Mucosa of descending colon (tissue), 3 donors: Measurements from ENCODE around the gene MOCS2. TPM values are rescaled to one million over a fixed set of nuclear protein-coding genes. Genes with fewer than 3 reads are reported as not detected.

Experiments used
- ATAC-seq: fragments of 200-7000 bp; cut with Tn5 transposase; one replicate; pipeline ENCODE4 v1.9.1; 2020; ENCODE audit warnings: mild to moderate bottlenecking, moderate library complexity
- DNase-seq, 3 donors: peaks; one replicate each; pipeline ENCODE4 v3.0.0-alpha.2; 2020
- H3K36me3 ChIP-seq: fragments of 200-600 bp; one replicate; pipeline ENCODE4 v1.8.0; 2021; ENCODE audit warnings: low read depth, mild to moderate bottlenecking
- H3K4me1 ChIP-seq: fragments of 200-600 bp; one replicate; pipeline ENCODE4 v1.8.0; 2021; ENCODE audit warnings: low read depth, mild to moderate bottlenecking
- H3K4me3 ChIP-seq: fragments of 200-600 bp; one replicate; pipeline ENCODE4 v1.8.0; 2021; ENCODE audit warnings: mild to moderate bottlenecking
- H3K9me3 ChIP-seq: fragments of 200-600 bp; one replicate; pipeline ENCODE4 v1.8.0; 2021; ENCODE audit warnings: mild to moderate bottlenecking
- CTCF ChIP-seq: fragments of 200-600 bp; IDR thresholded peaks from one replicate; pipeline ENCODE4 v1.8.0; 2022; ENCODE audit warnings: antibody characterized with exemption, mild to moderate bottlenecking
- intact Hi-C, 2 donors: fragments of 100-400 bp; cut with DNase I in 1 of 2; cut with micrococcal nuclease in 1 of 2; formaldehyde crosslinking; loops; one replicate each; pipeline versions ENCODE4 v1.11.0 to v1.11.1; 2022; cut with DNase I, micrococcal nuclease
- total RNA-seq, 3 donors: library from RNA; stranded (reverse); fragmentation: NEBNext Ultra II Directional in 2 of 3; extraction: Animal tissue kit (Norgen Biotek cat#: 25700) in 2 of 3; gene quantifications; one replicate each; pipeline versions ENCODE4 v1.2.1 to v1.2.4, GENCODE V29; 2021 to 2023
- donor health status: DM: no; HTN: no; CAD: no; lungs with moderate emphysema.
- donor health status: DM: no; HTN: no; CAD: no.
- donor health status: DM: no; HTN: yes; CAD: no.

Gene MOCS2
- total RNA-seq, 3 donors from 2014 or later, result 16.7 to 48.7 (median 28.9) TPM

DNA sequence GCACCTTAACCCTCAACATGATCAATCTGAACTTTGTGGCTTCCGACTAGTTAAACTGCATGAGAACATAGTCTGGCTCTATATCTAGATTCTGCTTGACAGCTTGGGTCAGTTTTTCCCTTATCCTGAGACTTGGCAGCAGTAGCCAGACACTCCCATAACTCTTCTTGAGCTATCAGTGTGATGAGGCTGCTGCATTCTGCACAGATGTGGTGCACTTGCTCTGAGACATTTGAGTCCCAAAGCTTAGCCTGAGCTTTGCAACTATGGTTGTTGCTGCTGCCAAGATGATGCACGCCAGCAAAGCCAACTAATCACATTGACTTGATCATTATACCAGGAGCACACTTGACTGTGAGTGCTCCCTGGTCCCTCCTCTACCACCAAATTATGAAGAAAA, 36.2 kb downstream of the MOCS2 start:
- no peak for ATAC-seq

GRCh38 chr5:53071738-53072137, 37.8 kb downstream of the MOCS2 start:
- ATAC-seq (no peak), DNase-seq (no peak)
- TF ChIP-seq CTCF, result no peak
- H3K36me3 ChIP-seq, result no peaks in the 10 kb centered on the region
- no peaks in the 10 kb centered on the region for H3K4me1 ChIP-seq
- intact Hi-C loops, result no loop called here
- H3K4me3 ChIP-seq, result no peak overlapping the region
- no peaks in the 10 kb centered on the region for H3K9me3 ChIP-seq

More for the DNA sequence above, 36.2 kb downstream of the MOCS2 start:
- no peaks in the 10 kb centered on the region for H3K9me3 ChIP-seq
- H3K4me1 ChIP-seq, result no peaks in the 10 kb centered on the region
- intact Hi-C loops, result no loop called here
- no peaks in the 10 kb centered on the region for H3K36me3 ChIP-seq
- no peak overlapping the region for H3K4me3 ChIP-seq
- no peak for DNase-seq
- no peak for TF ChIP-seq CTCF

DNA sequence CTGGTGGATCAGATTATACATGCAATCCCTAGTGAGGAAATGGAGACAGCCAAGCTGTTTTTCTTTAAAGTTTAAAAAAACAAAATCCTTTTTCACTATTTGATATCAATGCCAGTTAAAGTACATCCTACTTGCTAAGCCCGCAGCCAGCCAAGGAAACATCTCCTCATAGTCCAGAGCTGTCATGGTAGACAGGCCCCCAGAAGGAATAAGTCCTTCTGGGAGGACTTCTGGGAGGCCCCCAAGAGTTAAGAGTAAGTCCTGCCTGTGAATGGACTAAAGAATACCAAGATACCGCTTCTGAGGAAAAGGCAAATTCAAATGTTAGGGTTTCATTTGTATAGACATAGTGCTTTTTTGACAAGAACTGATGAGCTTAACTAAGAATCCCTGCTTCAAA, 38.3 kb downstream of the MOCS2 start:
- intact Hi-C loops, result no loop called here
- no peaks in the 10 kb centered on the region for H3K36me3 ChIP-seq

DNA sequence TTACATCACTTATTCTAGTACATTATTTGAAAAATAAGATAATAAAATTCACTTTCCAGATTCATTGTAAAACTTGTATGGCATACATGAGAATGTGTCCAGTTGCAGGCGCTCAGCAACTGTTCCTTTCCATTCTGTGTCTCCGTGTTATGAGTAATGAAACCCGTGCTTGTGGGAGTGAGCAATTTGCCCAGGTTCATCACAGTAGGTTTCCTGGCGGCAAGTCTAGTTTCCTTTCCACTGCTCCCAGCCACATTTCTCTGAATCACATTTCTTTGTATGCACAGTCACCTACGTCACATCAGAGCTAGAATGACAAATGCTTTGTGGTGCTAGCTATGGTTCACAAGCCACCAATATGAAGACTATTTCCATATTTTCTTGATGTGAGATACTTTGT, 39.9 kb downstream of the MOCS2 start:
- no peak for ATAC-seq
- intact Hi-C loops, result no loop called here
- no peak for TF ChIP-seq CTCF
- Histone ChIP-seq H3K36me3 (no peaks in the 10 kb centered on the region), H3K4me1 (no peaks in the 10 kb centered on the region), H3K9me3 (no peaks in the 10 kb centered on the region), H3K4me3 (no peak overlapping the region)
- DNase-seq, result no peak

More for the DNA sequence above, 38.3 kb downstream of the MOCS2 start:
- no peak overlapping the region for H3K4me3 ChIP-seq
- H3K9me3 ChIP-seq, result no peaks in the 10 kb centered on the region
- ATAC-seq, result no peak
- no peak for TF ChIP-seq CTCF
- no peak for DNase-seq
- H3K4me1 ChIP-seq, result no peaks in the 10 kb centered on the region

- no peak for DNase-seq
- no peak for TF ChIP-seq CTCF
- no peaks in the 10 kb centered on the region for H3K4me1 ChIP-seq
- H3K4me3 ChIP-seq, result no peak overlapping the region
- H3K36me3 ChIP-seq, result no peaks in the 10 kb centered on the region
- H3K9me3 ChIP-seq, result no peaks in the 10 kb centered on the region
- ATAC-seq, result no peak
- intact Hi-C loops, result no loop called here
Observed at GRCh38 chr5:53068291-53068836, 41.2 kb downstream of the MOCS2 start.

- H3K36me3 ChIP-seq, result no peaks in the 10 kb centered on the region
- ATAC-seq (no peak), DNase-seq (no peak)
- H3K4me3 ChIP-seq, result no peak overlapping the region
- TF ChIP-seq CTCF, result no peak
- no peaks in the 10 kb centered on the region for H3K4me1 ChIP-seq
- no peaks in the 10 kb centered on the region for H3K9me3 ChIP-seq
- intact Hi-C loops, result no loop called here
Observed at GRCh38 chr5:53067641-53068040, 41.9 kb downstream of the MOCS2 start.
